A549 (cell line): Measurements from ENCODE around the gene NEURL1. TPM values are rescaled to one million over a fixed set of nuclear protein-coding genes. Genes with fewer than 3 reads are reported as not detected.

Experiments
- ATAC-seq, 2 experiments: fragments of 200-7000 bp in 1 of 2; fragments of >200 bp in 1 of 2; cut with Nextera tagmentation in 1 of 2; cut with Tn5 transposase in 1 of 2; 3 replicates each; pipeline versions ENCODE4 v1.8.0 to v1.9.1; 2018 to 2020; ENCODE audit warnings: mild to moderate bottlenecking in 1 of 2, moderate library complexity in 1 of 2
- CTCF ChIA-PET: fragments of 300-600 bp; sonication (Branson Sonifier 250); formaldehyde crosslinking; extraction: SDS; loops from one replicate; lab custom pipeline; 2021; ENCODE audit warnings: antibody characterized with exemption, inconsistent platforms; lab: Yijun Ruan, JAX
- POLR2A ChIA-PET: fragments of 350-600 bp; formaldehyde crosslinking; extraction: SDS; loops from one replicate; lab custom pipeline; 2021; ENCODE audit warnings: antibody characterized with exemption, inconsistent platforms; lab: Yijun Ruan, JAX
- DNase-seq, 2 experiments: peaks; one replicate each; pipeline versions ENCODE4 v3.0.0 to v3.0.0-alpha.2; 2011 to 2016; ENCODE audit warnings: low read depth in 1 of 2, low spot score in 1 of 2
- FAIRE-seq: peaks from 2 replicates; lab custom pipeline; 2011; peaks lifted over from hg19 to GRCh38; lab: Jason Lieb, UNC
- H3K27ac ChIP-seq, 2 experiments: fragments of >200 bp; sonication (Bioruptor Twin); formaldehyde crosslinking; 3 replicates each; pipeline ENCODE4 v1.5.1; 2016 to 2017
- H3K4me1 ChIP-seq: fragments of >200 bp; sonication (Bioruptor Twin); formaldehyde crosslinking; 3 replicates; pipeline ENCODE4 v1.6.1; 2016
- H3K4me2 ChIP-seq: fragments of >200 bp; sonication (Bioruptor Twin); formaldehyde crosslinking; 3 replicates; pipeline ENCODE4 v1.6.1; 2016
- H3K4me3 ChIP-seq: fragments of >200 bp; sonication (Bioruptor Twin); formaldehyde crosslinking; 3 replicates; pipeline ENCODE4 v1.5.1; 2016
- H3K9me3 ChIP-seq: fragments of >200 bp; sonication (Bioruptor Twin); formaldehyde crosslinking; 3 replicates; pipeline ENCODE4 v1.6.1; 2016
- CEBPB ChIP-seq, 2 experiments: fragments of >200 bp in 1 of 2; sonication (Bioruptor Twin) in 1 of 2; formaldehyde crosslinking in 1 of 2; IDR thresholded peaks; 2 replicates each; pipeline ENCODE4 v1.6.1; 2012 to 2016
- CHD4 ChIP-seq: fragments of 200-600 bp; sonication (generic); IDR thresholded peaks from 2 replicates; pipeline ENCODE4 v1.6.1; 2016; ENCODE audit warnings: antibody characterized with exemption, mild to moderate bottlenecking, borderline replicate concordance
- EHMT2 ChIP-seq: fragments of 200-600 bp; sonication (generic); IDR thresholded peaks from 2 replicates; pipeline ENCODE4 v1.6.1; 2016; ENCODE audit warnings: antibody characterized with exemption, low read depth, mild to moderate bottlenecking, moderate library complexity
- ESRRA ChIP-seq: fragments of 150-350 bp; IDR thresholded peaks from 2 replicates; pipeline ENCODE4 v1.6.1; 2014; ENCODE audit warnings: mild to moderate bottlenecking, low read length, borderline replicate concordance
- FOXS1 ChIP-seq: fragments of 250-450 bp; sonication (Bioruptor Pico); IDR thresholded peaks from 2 replicates; pipeline ENCODE4 v1.5.0; 2020; ENCODE audit warnings: mild to moderate bottlenecking, moderate library complexity
- HOXB13 ChIP-seq: fragments of 250-450 bp; sonication (Bioruptor Pico); IDR thresholded peaks from 2 replicates; pipeline ENCODE4 v1.5.0; 2020; ENCODE audit warnings: low read depth, mild to moderate bottlenecking, moderate library complexity
- MAFK ChIP-seq: fragments of 450-650 bp; IDR thresholded peaks from 2 replicates; pipeline ENCODE4 v1.6.1; 2014; ENCODE audit not compliant: partially characterized antibody
- NPAS2 ChIP-seq: fragments of 250-450 bp; sonication (Bioruptor Pico); IDR thresholded peaks from 2 replicates; pipeline ENCODE4 v1.8.0; 2022; ENCODE audit warnings: mild to moderate bottlenecking, moderate library complexity, borderline replicate concordance
- NR3C1 ChIP-seq: fragments of >200 bp; sonication (Bioruptor Twin); formaldehyde crosslinking; IDR thresholded peaks from 3 replicates; pipeline ENCODE4 v1.6.1; 2017
- POLR2A ChIP-seq: IDR thresholded peaks from 2 replicates; pipeline ENCODE4 v1.6.1; 2012; ENCODE audit warnings: mild to moderate bottlenecking, low read length
- POLR2AphosphoS2 ChIP-seq: conservative IDR thresholded peaks from 2 replicates; pipeline ENCODE4 v1.6.1; 2012; ENCODE audit warnings: low read length, improper control_type of control experiment, inconsistent platforms
- RAD21 ChIP-seq, 2 experiments: fragments of >200 bp in 1 of 2; sonication (Bioruptor Twin) in 1 of 2; formaldehyde crosslinking in 1 of 2; IDR thresholded peaks in 1 of 2; conservative IDR thresholded peaks in 1 of 2; 2 replicates in 1 of 2; 3 replicates in 1 of 2; pipeline ENCODE4 v1.6.1; 2012 to 2018; ENCODE audit warnings: inconsistent platforms in 1 of 2
- RNF2 ChIP-seq: fragments of 200-600 bp; sonication (generic); IDR thresholded peaks from 2 replicates; pipeline ENCODE4 v1.6.1; 2016; ENCODE audit warnings: low read depth, mild to moderate bottlenecking, antibody characterized with exemption, moderate library complexity, borderline replicate concordance
- ZC3H11A ChIP-seq: fragments of 450-650 bp; IDR thresholded peaks from 2 replicates; pipeline ENCODE4 v1.6.1; 2014; ENCODE audit warnings: antibody characterized with exemption, mild to moderate bottlenecking
- ZFP36 ChIP-seq: fragments of 450-650 bp; IDR thresholded peaks from 2 replicates; pipeline ENCODE4 v1.6.1; 2014; ENCODE audit warnings: borderline replicate concordance; ENCODE audit not compliant: partially characterized antibody
- ZSCAN20 ChIP-seq: fragments of 250-450 bp; sonication (Bioruptor Pico); IDR thresholded peaks from 2 replicates; pipeline ENCODE4 v1.8.0; 2022; ENCODE audit warnings: mild to moderate bottlenecking, moderate library complexity
- WGBS: methylation state at CpG from one replicate; pipeline ENCODE4 v1.1.6; 2017; ENCODE audit errors: missing lambda C conversion rate; 5-methylcytosine and 5-hydroxymethylcytosine counted together
- polyA plus RNA-seq, 4 experiments: library from polyadenylated mRNA; depleted of rRNA in 3 of 4; stranded (reverse); fragments of >200 nt; fragmentation: RNase III in 1 of 4; extraction: RNeasy Plus Mini Kit Qiagen cat#74134 plus additional on column Dnase treatment in 1 of 4; gene quantifications; 2 replicates in 3 of 4; 3 replicates in 1 of 4; pipeline ENCODE4 v1.2.3, GENCODE V29; 2011 to 2017
- TF ChIP-seq, protein P1 (sequence below): fragments of >200 bp; sonication (Bioruptor Twin); formaldehyde crosslinking; IDR thresholded peaks from 3 replicates; pipeline ENCODE4 v1.5.1; 2016
- TF ChIP-seq, protein P2 (sequence below): IDR thresholded peaks from 2 replicates; pipeline ENCODE4 v1.6.1; 2012
- TF ChIP-seq, protein P3 (sequence below): fragments of >200 bp; sonication (Bioruptor Twin); formaldehyde crosslinking; IDR thresholded peaks from 3 replicates; pipeline ENCODE4 v1.6.1; 2016

Gene NEURL1
- polyA plus RNA-seq, 2 of the 4 experiments (the other 2 are of a cell fraction): 0.06 to 0.37 TPM

DNA sequence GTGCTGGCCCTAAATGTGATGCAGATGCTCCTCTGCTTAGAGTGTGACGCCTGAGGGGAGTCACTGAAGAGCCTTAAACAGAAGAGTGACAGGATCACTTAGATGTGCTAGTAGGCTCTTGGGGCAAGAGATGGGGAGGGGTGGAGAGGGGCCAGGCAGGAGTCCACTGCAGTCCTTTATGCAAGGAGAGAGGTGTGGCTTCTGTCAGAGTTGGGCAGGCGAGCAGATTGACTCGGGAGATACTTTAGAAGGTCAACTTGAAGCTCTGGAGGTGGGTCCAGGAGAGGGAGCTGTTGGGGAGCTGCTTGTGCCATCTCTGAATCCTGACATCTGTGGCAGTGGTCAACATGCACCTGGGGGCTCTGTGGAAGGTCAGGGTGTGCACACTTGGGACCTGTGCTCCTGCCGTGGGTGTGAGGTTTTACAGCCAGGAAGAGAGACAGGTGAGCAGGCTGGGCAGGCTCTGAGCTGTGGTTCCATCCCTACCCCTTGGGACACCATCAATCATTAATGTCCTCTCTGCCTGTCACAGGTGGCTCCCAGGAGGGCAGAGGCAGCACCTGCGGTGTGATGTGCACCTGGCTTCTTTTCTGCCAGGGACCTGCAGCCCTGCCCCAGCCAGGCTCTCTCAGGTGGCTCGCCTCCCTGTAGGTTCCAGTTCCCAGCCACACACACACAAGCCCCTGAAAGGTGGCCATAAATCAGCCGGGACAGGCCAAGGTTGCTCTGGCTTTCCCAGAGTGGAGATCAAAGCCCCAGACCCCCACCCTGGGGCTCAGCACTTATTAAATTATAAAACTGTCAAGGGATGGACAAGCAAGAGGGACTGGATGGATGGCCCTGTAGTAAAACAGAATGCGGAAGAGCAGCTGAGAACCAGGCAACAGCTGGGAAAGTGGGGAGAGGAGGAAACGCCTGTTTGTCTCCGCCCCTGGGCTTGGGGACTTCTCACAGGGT is 14.0 kb downstream of the NEURL1 start:
- H3K4me1 ChIP-seq: peaks cover 12% of the 10 kb centered on the region
- ATAC-seq (peak in 1 of 2 experiments; percentile 18; a peak in 1 of 6 replicates), FAIRE-seq (no peak), DNase-seq (no peak)
- no peak overlapping the region for H3K4me3 ChIP-seq
- no peak for TF ChIP-seq ZSCAN20 (CRISPR knock-in tag)
- peak in 1 of 2 experiments; percentile 7; a peak in 1 of 5 replicates for TF ChIP-seq RAD21 (conservative IDR thresholded peaks at IDR 0.05 in 1 of 2, IDR thresholded peaks at IDR 0.05 in 1 of 2)
- ChIA-PET POLR2A (no interaction called here), CTCF (interaction anchor here (1.0 to 1.3 kb wide), 2 partner anchors 17 to 48 kb away, joined by 3 to 4 read pairs; no protein-coding TSS in a partner anchor)
- no peaks in the 10 kb centered on the region for H3K9me3 ChIP-seq
- WGBS: 57% methylated on average over 9 of the region's 10 CpGs
- H3K4me2 ChIP-seq: no peak overlapping the region
- H3K27ac ChIP-seq: no peak overlapping the region

DNA sequence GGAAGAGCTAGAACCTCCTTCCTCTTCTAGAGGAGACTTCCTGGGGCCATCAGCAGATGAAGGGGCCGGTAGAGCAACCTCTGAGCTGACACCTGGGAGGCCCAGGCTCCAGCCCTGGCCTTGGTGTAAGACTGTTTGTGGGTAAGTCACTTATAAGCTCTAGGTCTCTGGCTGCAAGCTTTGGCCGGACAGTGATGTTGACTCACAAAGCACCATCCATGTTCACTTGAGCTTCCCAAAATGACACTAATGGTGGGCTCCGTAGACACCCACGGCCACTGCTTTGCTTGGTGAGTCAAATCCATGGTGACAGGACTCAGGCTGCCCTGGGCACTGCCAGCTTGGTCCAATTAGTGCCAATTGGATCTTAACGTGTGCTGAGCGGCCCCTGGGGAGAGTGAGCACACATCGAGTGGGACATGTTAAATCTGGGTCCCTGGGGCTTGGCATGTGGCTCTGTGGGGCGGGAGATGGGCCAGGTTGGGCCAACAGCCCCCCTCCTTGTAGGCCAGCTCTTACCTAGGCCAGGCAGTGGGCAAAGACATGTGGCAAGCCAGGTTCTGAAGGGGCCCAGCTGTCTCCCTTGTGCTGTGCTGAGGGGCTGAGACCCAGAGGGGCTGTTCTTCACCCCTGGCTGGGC is 16.7 kb downstream of the NEURL1 start:
- ChIA-PET CTCF (interaction anchor here (0.7 to 2.8 kb wide), 7 partner anchors 17 to 88 kb away, joined by 3 to 12 read pairs (median 3); no protein-coding TSS in a partner anchor), POLR2A (no interaction called here)
- no peak for FAIRE-seq
- WGBS: 52% methylated on average over 6 of the region's 8 CpGs
- H3K9me3 ChIP-seq: no peaks in the 10 kb centered on the region
- ATAC-seq: no peak
- no peak overlapping the region for H3K27ac ChIP-seq
- no peak overlapping the region for H3K4me3 ChIP-seq
- no peak for DNase-seq
- H3K4me1 ChIP-seq: no peaks in the 10 kb centered on the region
- no peak for TF ChIP-seq POLR2AphosphoS2
- TF ChIP-seq CEBPB (IDR thresholded peaks at IDR 0.05): no peak
- TF ChIP-seq CHD4: no peak
- TF ChIP-seq, protein P1, sequence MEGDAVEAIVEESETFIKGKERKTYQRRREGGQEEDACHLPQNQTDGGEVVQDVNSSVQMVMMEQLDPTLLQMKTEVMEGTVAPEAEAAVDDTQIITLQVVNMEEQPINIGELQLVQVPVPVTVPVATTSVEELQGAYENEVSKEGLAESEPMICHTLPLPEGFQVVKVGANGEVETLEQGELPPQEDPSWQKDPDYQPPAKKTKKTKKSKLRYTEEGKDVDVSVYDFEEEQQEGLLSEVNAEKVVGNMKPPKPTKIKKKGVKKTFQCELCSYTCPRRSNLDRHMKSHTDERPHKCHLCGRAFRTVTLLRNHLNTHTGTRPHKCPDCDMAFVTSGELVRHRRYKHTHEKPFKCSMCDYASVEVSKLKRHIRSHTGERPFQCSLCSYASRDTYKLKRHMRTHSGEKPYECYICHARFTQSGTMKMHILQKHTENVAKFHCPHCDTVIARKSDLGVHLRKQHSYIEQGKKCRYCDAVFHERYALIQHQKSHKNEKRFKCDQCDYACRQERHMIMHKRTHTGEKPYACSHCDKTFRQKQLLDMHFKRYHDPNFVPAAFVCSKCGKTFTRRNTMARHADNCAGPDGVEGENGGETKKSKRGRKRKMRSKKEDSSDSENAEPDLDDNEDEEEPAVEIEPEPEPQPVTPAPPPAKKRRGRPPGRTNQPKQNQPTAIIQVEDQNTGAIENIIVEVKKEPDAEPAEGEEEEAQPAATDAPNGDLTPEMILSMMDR: no peak
- TF ChIP-seq RAD21 (conservative IDR thresholded peaks at IDR 0.05 in 1 of 2, IDR thresholded peaks at IDR 0.05 in 1 of 2): no peak
- TF ChIP-seq FOXS1 (CRISPR knock-in tag): no peak
- TF ChIP-seq MAFK: no peak
- TF ChIP-seq, protein P2, sequence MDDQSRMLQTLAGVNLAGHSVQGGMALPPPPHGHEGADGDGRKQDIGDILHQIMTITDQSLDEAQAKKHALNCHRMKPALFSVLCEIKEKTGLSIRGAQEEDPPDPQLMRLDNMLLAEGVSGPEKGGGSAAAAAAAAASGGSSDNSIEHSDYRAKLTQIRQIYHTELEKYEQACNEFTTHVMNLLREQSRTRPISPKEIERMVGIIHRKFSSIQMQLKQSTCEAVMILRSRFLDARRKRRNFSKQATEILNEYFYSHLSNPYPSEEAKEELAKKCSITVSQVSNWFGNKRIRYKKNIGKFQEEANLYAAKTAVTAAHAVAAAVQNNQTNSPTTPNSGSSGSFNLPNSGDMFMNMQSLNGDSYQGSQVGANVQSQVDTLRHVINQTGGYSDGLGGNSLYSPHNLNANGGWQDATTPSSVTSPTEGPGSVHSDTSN: no peak
- no peak overlapping the region for H3K4me2 ChIP-seq

DNA sequence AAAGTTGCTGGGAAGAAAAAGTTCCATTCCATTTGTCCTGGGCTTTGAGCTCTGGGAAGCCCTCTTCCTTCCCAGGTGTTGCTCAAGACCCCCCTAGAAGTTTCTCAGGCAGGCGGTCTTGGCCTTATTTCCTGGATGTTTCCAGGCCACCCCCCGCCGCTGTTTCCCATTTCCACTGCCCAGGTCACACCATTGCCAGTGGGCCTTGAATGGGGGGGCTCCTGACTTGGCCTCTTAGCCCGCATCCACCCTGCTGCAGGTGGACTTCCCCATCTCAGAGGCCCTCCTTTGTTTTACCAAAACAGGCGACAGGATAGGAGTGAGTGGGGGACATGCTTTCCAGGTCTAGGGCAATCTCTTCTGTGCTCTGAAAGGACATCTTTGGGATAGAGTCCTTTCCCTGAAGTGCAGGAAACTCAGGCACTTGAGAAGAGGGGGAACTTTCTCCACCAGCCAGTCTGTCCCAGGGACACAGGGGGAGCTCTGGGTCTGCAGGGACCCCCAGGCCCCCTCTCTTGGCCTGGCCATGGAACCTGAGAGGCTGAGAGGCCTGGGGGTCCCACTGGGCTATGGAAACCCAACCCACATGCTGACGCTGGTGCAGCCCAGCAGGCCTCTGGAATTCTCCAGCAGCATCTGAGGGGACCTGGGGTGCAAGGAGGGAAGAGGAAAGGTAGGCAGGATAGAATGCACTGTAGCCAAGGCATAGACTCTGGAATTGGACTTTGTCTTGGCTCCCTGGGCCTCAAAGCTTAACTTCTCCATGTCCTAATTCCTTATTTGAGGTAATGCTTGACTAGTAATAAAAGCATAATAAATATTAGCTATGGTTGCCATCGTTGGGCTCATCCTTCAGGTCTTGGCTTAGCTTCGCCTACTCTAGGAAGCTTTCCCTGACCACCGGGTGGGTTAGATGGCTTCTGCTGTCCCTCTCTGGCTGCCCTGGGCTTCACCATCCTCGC is 17.6 kb downstream of the NEURL1 start:
- H3K4me3 ChIP-seq: no peak overlapping the region
- ChIA-PET CTCF (interaction anchor here (0.8 to 2.8 kb wide), 7 partner anchors 10 to 95 kb away, joined by 3 to 12 read pairs (median 3); no protein-coding TSS in a partner anchor), POLR2A (no interaction called here)
- DNase-seq (no peak), FAIRE-seq (no peak), ATAC-seq (no peak)
- H3K9me3 ChIP-seq: no peaks in the 10 kb centered on the region
- WGBS: 82% methylated on average over 9 of the region's 10 CpGs
- H3K4me1 ChIP-seq: no peaks in the 10 kb centered on the region
- H3K4me2 ChIP-seq: no peak overlapping the region
- no peak for TF ChIP-seq EHMT2
- no peak overlapping the region for H3K27ac ChIP-seq

DNA sequence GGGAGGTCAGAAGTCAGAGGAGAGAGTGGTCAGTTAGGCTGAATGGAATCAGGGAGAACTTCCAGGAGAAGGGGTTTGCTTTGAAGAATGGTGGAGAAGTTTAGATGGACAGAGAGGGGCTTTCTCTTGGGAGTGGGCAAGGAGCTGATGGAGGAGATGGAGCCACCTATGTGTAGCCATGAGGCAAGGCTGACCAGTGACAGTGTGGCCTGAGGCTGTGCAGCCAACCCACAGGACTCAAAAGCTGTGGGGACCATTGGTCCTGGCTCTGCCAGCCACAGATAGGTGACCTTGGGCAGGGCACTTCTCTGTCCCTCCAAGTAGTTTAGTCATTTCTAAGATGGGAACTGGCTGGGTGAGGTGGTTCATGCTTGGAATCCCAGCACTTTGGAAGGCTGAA is 18.7 kb downstream of the NEURL1 start:
- ChIA-PET POLR2A (no interaction called here), CTCF (interaction anchor here (0.9 to 2.8 kb wide), 5 partner anchors 11 to 96 kb away, joined by 3 to 12 read pairs (median 4); no protein-coding TSS in a partner anchor)
- no peak overlapping the region for H3K27ac ChIP-seq
- no peak overlapping the region for H3K4me2 ChIP-seq
- ATAC-seq (no peak), DNase-seq (no peak), FAIRE-seq (no peak)
- H3K9me3 ChIP-seq: no peaks in the 10 kb centered on the region
- no peaks in the 10 kb centered on the region for H3K4me1 ChIP-seq
- no peak overlapping the region for H3K4me3 ChIP-seq
- no peak for TF ChIP-seq RNF2
- TF ChIP-seq, protein P3, sequence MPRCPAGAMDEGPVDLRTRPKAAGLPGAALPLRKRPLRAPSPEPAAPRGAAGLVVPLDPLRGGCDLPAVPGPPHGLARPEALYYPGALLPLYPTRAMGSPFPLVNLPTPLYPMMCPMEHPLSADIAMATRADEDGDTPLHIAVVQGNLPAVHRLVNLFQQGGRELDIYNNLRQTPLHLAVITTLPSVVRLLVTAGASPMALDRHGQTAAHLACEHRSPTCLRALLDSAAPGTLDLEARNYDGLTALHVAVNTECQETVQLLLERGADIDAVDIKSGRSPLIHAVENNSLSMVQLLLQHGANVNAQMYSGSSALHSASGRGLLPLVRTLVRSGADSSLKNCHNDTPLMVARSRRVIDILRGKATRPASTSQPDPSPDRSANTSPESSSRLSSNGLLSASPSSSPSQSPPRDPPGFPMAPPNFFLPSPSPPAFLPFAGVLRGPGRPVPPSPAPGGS: no peak
- TF ChIP-seq ZFP36: no peak
- TF ChIP-seq EHMT2: no peak
- TF ChIP-seq POLR2A: no peak
- TF ChIP-seq, protein P2: no peak
- no peak for TF ChIP-seq NPAS2
- no peak for TF ChIP-seq NR3C1
- no peak for TF ChIP-seq RAD21 (conservative IDR thresholded peaks at IDR 0.05 in 1 of 2, IDR thresholded peaks at IDR 0.05 in 1 of 2)
- no peak for TF ChIP-seq ZC3H11A
- TF ChIP-seq ZSCAN20 (CRISPR knock-in tag): no peak
- no peak for TF ChIP-seq ESRRA
- no peak for TF ChIP-seq HOXB13 (CRISPR knock-in tag)
